ENCODE measurements around the gene PCSK6.
"Not testable (repeated sequence)": the region's sequence is repeated elsewhere in the genome, so short reads cannot be mapped to it uniquely, and the experiment has no call there.

Gene PCSK6

GRCh38 chr15:101348015-101348414, 141.5 kb downstream of the PCSK6 start:
- Mint-ChIP-seq H3K9me3 (no peaks in the 10 kb centered on the region), H3K4me3 (no peak overlapping the region), H3K27me3 (ENCODE audit: low read depth) (peaks cover 11% of the 10 kb centered on the region), H3K27ac (no peak overlapping the region), H3K4me1 (peaks cover 31% of the 10 kb centered on the region), H3K36me3 (ENCODE audit: low read depth) (no peaks in the 10 kb centered on the region)
- TF ChIP-seq CTCF (IDR thresholded peaks at IDR 0.05; ENCODE audit: unreplicated experiment in 3 of 3): no peak

- Mint-ChIP-seq H3K36me3 (ENCODE audit: low read depth) (no peaks in the 10 kb centered on the region), H3K4me3 (no peak overlapping the region), H3K27ac (no peak overlapping the region), H3K4me1 (peaks cover 31% of the 10 kb centered on the region), H3K9me3 (no peaks in the 10 kb centered on the region), H3K27me3 (ENCODE audit: low read depth) (peaks cover 8% of the 10 kb centered on the region)
- TF ChIP-seq CTCF (IDR thresholded peaks at IDR 0.05; ENCODE audit: unreplicated experiment in 3 of 3): no peak
Measured at GRCh38 chr15:101347454-101347853, 142.1 kb downstream of the PCSK6 start.

- H3K9me3 Mint-ChIP-seq: no peaks in the 10 kb centered on the region
- no peak for TF ChIP-seq CTCF (IDR thresholded peaks at IDR 0.05; ENCODE audit: unreplicated experiment in 3 of 3)
- peaks cover 31% of the 10 kb centered on the region for H3K4me1 Mint-ChIP-seq
- H3K36me3 Mint-ChIP-seq (ENCODE audit: low read depth): no peaks in the 10 kb centered on the region
- H3K27me3 Mint-ChIP-seq (ENCODE audit: low read depth): peaks cover 8% of the 10 kb centered on the region
- H3K4me3 Mint-ChIP-seq: no peak overlapping the region
- no peak overlapping the region for H3K27ac Mint-ChIP-seq
Measured at GRCh38 chr15:101346928-101347327, 142.6 kb downstream of the PCSK6 start.

DNA sequence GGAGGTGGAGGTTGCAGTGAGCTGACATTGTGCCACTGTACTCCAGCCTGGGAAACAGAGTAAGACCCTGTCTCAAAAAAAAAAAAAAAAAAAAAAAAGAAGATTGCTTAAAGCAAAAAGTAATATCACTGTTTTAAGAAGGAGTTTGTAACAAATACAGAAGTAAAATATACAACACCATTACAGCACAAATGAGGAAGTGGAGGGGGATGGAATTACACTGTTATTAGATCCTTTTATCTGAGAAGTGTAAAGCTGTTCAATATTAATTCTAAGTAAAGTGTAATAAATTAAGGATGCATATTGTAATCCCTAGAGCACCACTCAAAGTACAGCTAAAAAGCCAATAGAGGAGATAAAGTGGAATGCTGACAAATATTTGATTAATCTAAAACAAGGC, 147.5 kb downstream of the PCSK6 start:
- H3K4me1 Mint-ChIP-seq: peaks cover 11% of the 10 kb centered on the region
- H3K27me3 Mint-ChIP-seq (ENCODE audit: low read depth): peaks cover 11% of the 10 kb centered on the region
- no peak overlapping the region for H3K4me3 Mint-ChIP-seq
- H3K9me3 Mint-ChIP-seq: peaks cover 2% of the 10 kb centered on the region
- no peak overlapping the region for H3K27ac Mint-ChIP-seq
- no peaks in the 10 kb centered on the region for H3K36me3 Mint-ChIP-seq (ENCODE audit: low read depth)
- no peak for TF ChIP-seq CTCF (IDR thresholded peaks at IDR 0.05; ENCODE audit: unreplicated experiment in 3 of 3)

DNA sequence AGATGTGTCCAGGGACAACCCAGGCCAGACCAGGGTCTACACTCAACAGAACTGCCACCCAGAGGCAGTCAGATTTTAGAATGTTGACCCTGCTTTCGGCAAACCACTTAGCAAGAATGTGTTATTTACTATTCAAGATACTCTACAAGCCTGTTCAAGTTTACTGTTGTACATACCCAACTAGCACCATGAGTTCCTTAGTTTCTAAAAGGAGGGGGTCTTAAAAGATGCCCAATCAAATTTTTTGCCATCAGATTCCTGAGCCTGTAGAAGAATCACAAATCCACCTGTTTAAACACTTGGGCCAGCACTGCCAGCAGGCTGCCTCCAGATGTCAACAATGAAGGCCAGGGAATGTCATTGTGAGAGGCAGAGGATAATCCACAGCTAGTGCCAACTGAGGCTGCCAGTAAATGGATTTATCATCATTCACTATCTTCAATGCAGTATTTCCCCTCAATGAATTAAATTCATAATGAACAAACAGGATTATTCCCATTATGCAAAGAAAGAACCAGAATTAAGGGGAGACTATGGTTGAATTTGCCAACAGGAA, 150.9 kb downstream of the PCSK6 start:
- no peak overlapping the region for H3K27ac Mint-ChIP-seq
- H3K9me3 Mint-ChIP-seq: peaks cover 5% of the 10 kb centered on the region
- TF ChIP-seq CTCF (IDR thresholded peaks at IDR 0.05; ENCODE audit: unreplicated experiment in 3 of 3): no peak
- H3K4me1 Mint-ChIP-seq: no peaks in the 10 kb centered on the region
- H3K4me3 Mint-ChIP-seq: no peak overlapping the region
- peaks cover 13% of the 10 kb centered on the region for H3K27me3 Mint-ChIP-seq (ENCODE audit: low read depth)
- no peaks in the 10 kb centered on the region for H3K36me3 Mint-ChIP-seq (ENCODE audit: low read depth)

DNA sequence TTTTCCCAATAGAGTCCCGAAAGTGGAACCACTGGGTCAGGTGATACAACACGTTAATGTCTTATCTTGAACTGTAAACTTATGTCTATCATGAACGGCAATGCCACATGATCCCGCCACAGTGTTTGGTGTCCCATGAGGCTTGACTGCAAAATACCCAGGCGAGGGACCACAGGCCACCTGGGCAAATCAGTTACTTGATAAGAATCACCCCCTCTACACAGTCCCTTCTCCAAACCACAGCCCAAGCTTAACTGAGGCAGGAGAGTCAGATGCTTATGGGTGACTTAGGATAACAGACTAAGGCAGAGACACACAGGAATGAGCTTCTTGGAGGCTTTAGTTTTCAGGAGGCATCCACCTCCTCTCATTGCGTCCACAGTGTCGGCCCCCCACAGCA, 151.5 kb downstream of the PCSK6 start:
- Mint-ChIP-seq H3K27me3 (ENCODE audit: low read depth) (peaks cover 13% of the 10 kb centered on the region), H3K27ac (no peak overlapping the region), H3K4me1 (no peaks in the 10 kb centered on the region), H3K9me3 (peaks cover 5% of the 10 kb centered on the region), H3K36me3 (ENCODE audit: low read depth) (no peaks in the 10 kb centered on the region), H3K4me3 (no peak overlapping the region)
- no peak for TF ChIP-seq CTCF (IDR thresholded peaks at IDR 0.05; ENCODE audit: unreplicated experiment in 3 of 3)

DNA sequence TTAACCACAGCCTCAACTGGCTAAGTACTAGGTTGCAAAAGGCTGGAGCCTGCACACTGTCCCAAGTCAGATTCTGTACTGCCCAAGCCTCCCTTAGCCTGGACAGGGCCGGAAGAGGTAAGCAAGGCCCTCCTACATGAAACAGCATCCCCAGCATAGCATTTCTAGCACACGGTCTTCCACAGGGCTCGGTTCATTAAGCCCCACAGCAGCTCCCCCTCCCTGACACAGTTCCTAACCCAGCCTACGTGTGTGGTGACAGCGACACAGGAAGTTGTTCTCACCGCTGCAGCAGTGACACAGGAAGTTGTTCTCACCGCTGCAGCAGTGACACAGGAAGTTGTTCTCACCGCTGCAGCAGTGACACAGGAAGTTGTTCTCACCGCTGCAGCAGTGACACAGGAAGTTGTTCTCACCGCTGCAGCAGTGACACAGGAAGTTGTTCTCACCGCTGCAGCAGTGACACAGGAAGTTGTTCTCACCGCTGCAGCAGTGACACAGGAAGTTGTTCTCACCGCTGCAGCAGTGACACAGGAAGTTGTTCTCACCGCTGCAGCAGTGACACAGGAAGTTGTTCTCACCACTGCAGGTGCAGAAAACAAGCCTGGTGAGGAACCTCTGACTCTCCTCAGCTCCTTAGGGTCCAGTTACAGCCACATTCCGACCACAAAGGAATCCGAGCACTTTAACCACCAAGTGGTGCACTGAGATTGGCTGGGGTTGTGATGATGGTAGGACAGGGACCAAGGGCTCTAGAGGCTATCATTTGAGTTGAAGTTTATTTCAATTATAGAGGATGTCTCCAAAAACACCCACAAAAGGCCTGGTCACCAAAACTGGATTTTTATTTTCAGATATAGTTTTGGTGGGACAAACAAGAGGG, 155.4 kb downstream of the PCSK6 start:
- not testable (repeated sequence) for H3K36me3 Mint-ChIP-seq (ENCODE audit: low read depth); H3K9me3 Mint-ChIP-seq; H3K4me1 Mint-ChIP-seq; H3K4me3 Mint-ChIP-seq; H3K27ac Mint-ChIP-seq
- peaks cover 28% of the 10 kb centered on the region for H3K27me3 Mint-ChIP-seq (ENCODE audit: low read depth)

Data from nephron (organoid).